Trophoblast cell (in vitro differentiated cells and primary cell): Measurements from ENCODE around the gene EMID1.

Source experiments
- DNase-seq, 2 donors: peaks; one replicate each; pipeline ENCODE4 v3.0.0-alpha.2; 2016
- H2AFZ ChIP-seq: 2 replicates; pipeline ENCODE4 v1.6.1; 2013; ENCODE audit warnings: low read length, moderate library complexity, mild to moderate bottlenecking; ENCODE audit not compliant: insufficient read depth, poor library complexity
- H2AK5ac ChIP-seq: 2 replicates; pipeline ENCODE4 v1.6.1; 2013; ENCODE audit warnings: mild to moderate bottlenecking, low read length
- H2BK120ac ChIP-seq: 2 replicates; pipeline ENCODE4 v1.6.1; 2013; ENCODE audit warnings: low read length, mild to moderate bottlenecking, moderate library complexity; ENCODE audit not compliant: insufficient read depth, poor library complexity
- H2BK12ac ChIP-seq: 2 replicates; pipeline ENCODE4 v1.6.1; 2013; ENCODE audit warnings: mild to moderate bottlenecking, low read length, moderate library complexity
- H2BK5ac ChIP-seq: 2 replicates; pipeline ENCODE4 v1.6.1; 2013; ENCODE audit warnings: low read length, low read depth, moderate library complexity, mild to moderate bottlenecking; ENCODE audit not compliant: poor library complexity
- H3K14ac ChIP-seq: 2 replicates; pipeline ENCODE4 v1.6.1; 2013; ENCODE audit warnings: mild to moderate bottlenecking, low read length
- H3K18ac ChIP-seq: 2 replicates; pipeline ENCODE4 v1.6.1; 2013; ENCODE audit warnings: mild to moderate bottlenecking, low read length
- H3K23ac ChIP-seq: 2 replicates; pipeline ENCODE4 v1.6.1; 2013; ENCODE audit warnings: low read length
- H3K27ac ChIP-seq: 2 replicates; pipeline ENCODE4 v1.5.1; 2013; ENCODE audit warnings: low read depth, mild to moderate bottlenecking, inconsistent platforms, low read length, moderate library complexity
- H3K27me3 ChIP-seq: 2 replicates; pipeline ENCODE4 v1.6.1; 2013; ENCODE audit warnings: inconsistent platforms, mild to moderate bottlenecking, low read length, moderate library complexity; ENCODE audit not compliant: insufficient read depth
- H3K36me3 ChIP-seq, 2 experiments: 1 replicate in 1 of 2; 2 replicates in 1 of 2; pipeline ENCODE4 v1.6.1; 2013; ENCODE audit warnings: low read length in 2 of 2, mild to moderate bottlenecking in 2 of 2, moderate library complexity in 1 of 2; ENCODE audit not compliant: insufficient read depth in 2 of 2, control insufficient read depth in 1 of 2
- H3K4ac ChIP-seq: 2 replicates; pipeline ENCODE4 v1.6.1; 2013; ENCODE audit warnings: low read depth, mild to moderate bottlenecking, low read length, moderate library complexity
- H3K4me1 ChIP-seq, 2 experiments: 1 replicate in 1 of 2; 2 replicates in 1 of 2; pipeline ENCODE4 v1.6.1; 2013; ENCODE audit warnings: low read length in 2 of 2, mild to moderate bottlenecking in 2 of 2, moderate library complexity in 1 of 2; ENCODE audit not compliant: insufficient read depth in 2 of 2, control insufficient read depth in 1 of 2
- H3K4me2 ChIP-seq: 2 replicates; pipeline ENCODE4 v1.6.1; 2013; ENCODE audit warnings: inconsistent platforms, mild to moderate bottlenecking, low read length, moderate library complexity
- H3K4me3 ChIP-seq: 2 replicates; pipeline ENCODE4 v1.5.1; 2013; ENCODE audit warnings: mild to moderate bottlenecking, low read depth, low read length, inconsistent platforms
- H3K79me1 ChIP-seq: one replicate; pipeline ENCODE4 v1.6.1; 2013; ENCODE audit warnings: low read length
- H3K79me2 ChIP-seq: 2 replicates; pipeline ENCODE4 v1.6.1; 2013; ENCODE audit warnings: low read length, mild to moderate bottlenecking; ENCODE audit not compliant: control insufficient read depth, insufficient read depth, poor library complexity
- H3K9ac ChIP-seq: 2 replicates; pipeline ENCODE4 v1.6.1; 2013; ENCODE audit warnings: mild to moderate bottlenecking, low read length
- H3K9me3 ChIP-seq: 2 replicates; pipeline ENCODE4 v1.6.1; 2013; ENCODE audit warnings: low read depth, mild to moderate bottlenecking, control low read depth, inconsistent platforms, low read length; ENCODE audit not compliant: insufficient read depth
- H4K12ac ChIP-seq: 2 replicates; pipeline ENCODE4 v1.6.1; 2013; ENCODE audit warnings: low read depth, mild to moderate bottlenecking, low read length, moderate library complexity
- H4K8ac ChIP-seq: 2 replicates; pipeline ENCODE4 v1.6.1; 2013; ENCODE audit warnings: low read depth, mild to moderate bottlenecking, low read length, moderate library complexity
- H4K91ac ChIP-seq: one replicate; pipeline ENCODE4 v1.6.1; 2013; ENCODE audit warnings: low read depth, mild to moderate bottlenecking, low read length, moderate library complexity
- WGBS: extraction: QIAGEN DNeasy Blood & Tissue Kit; methylation state at CpG from one replicate; pipeline ENCODE4 v1.1.7; 2013; ENCODE audit warnings: missing lambda C conversion rate; ENCODE audit not compliant: insufficient read length, insufficient coverage; ENCODE audit errors: extremely low coverage; 5-methylcytosine and 5-hydroxymethylcytosine counted together

The EMID1 gene

GRCh38 chr22:29258407-29259252 is 52.9 kb downstream of the EMID1 start:
- DNase-seq: no peak
- Histone ChIP-seq H3K79me2 (no peaks in the 10 kb centered on the region), H3K79me1 (no peaks in the 10 kb centered on the region), H4K8ac (no peak overlapping the region), H3K14ac (no peak overlapping the region), H3K36me3 (peaks cover 13 to 20% of the 10 kb centered on the region in 2 experiments), H3K9ac (no peak overlapping the region), H4K91ac (no peak overlapping the region), H4K12ac (no peak overlapping the region), H3K4ac (no peak overlapping the region), H2BK12ac (no peak overlapping the region), H3K23ac (no peak overlapping the region), H2AFZ (no peak overlapping the region), H3K27ac (no peak overlapping the region), H2AK5ac (no peak overlapping the region), H3K4me1 (no peaks in the 10 kb centered on the region), H3K18ac (no peak overlapping the region), H3K4me3 (no peak overlapping the region), H2BK120ac (no peak overlapping the region), H2BK5ac (no peak overlapping the region), H3K27me3 (no peaks in the 10 kb centered on the region), H3K9me3 (no peaks in the 10 kb centered on the region), H3K4me2 (no peak overlapping the region)
- WGBS: no CpG with 5 or more reads among the region's 17 CpGs

- H3K4ac ChIP-seq: no peak overlapping the region
- DNase-seq: no peak
Observed at GRCh38 chr22:29259253-29259899, 53.7 kb downstream of the EMID1 start.

GRCh38 chr22:29260031-29260560 is 54.4 kb downstream of the EMID1 start:
- no peak overlapping the region for H3K4me3 ChIP-seq
- H3K27me3 ChIP-seq: no peaks in the 10 kb centered on the region
- H3K9me3 ChIP-seq: no peaks in the 10 kb centered on the region
- no peak overlapping the region for H3K4ac ChIP-seq
- H2BK120ac ChIP-seq: no peak overlapping the region
- no peak overlapping the region for H4K12ac ChIP-seq
- H3K18ac ChIP-seq: no peak overlapping the region
- H2AFZ ChIP-seq: no peak overlapping the region
- no peaks in the 10 kb centered on the region for H3K79me2 ChIP-seq
- no peak overlapping the region for H2BK5ac ChIP-seq
- no peak overlapping the region for H3K4me2 ChIP-seq
- no peak overlapping the region for H2AK5ac ChIP-seq
- no peak overlapping the region for H2BK12ac ChIP-seq
- no peak for DNase-seq
- no CpG with 5 or more reads among the region's 13 CpGs for WGBS
- no peak overlapping the region for H3K23ac ChIP-seq
- H3K14ac ChIP-seq: no peak overlapping the region
- no peaks in the 10 kb centered on the region for H3K79me1 ChIP-seq
- no peak overlapping the region for H4K91ac ChIP-seq
- peaks cover 21 to 30% of the 10 kb centered on the region in 2 experiments for H3K36me3 ChIP-seq
- H3K9ac ChIP-seq: no peak overlapping the region
- H4K8ac ChIP-seq: no peak overlapping the region
- no peaks in the 10 kb centered on the region for H3K4me1 ChIP-seq
- no peak overlapping the region for H3K27ac ChIP-seq

More at GRCh38 chr22:29259253-29259899, 53.7 kb downstream of the EMID1 start:
- H3K4me3 ChIP-seq: no peak overlapping the region
- H2AFZ ChIP-seq: no peak overlapping the region
- H2BK120ac ChIP-seq: no peak overlapping the region
- H3K27ac ChIP-seq: no peak overlapping the region
- H3K4me1 ChIP-seq: no peaks in the 10 kb centered on the region
- no peak overlapping the region for H3K14ac ChIP-seq
- H2AK5ac ChIP-seq: no peak overlapping the region
- WGBS: no CpG with 5 or more reads among the region's 11 CpGs
- H2BK12ac ChIP-seq: no peak overlapping the region
- no peak overlapping the region for H3K4me2 ChIP-seq
- H4K8ac ChIP-seq: no peak overlapping the region
- no peaks in the 10 kb centered on the region for H3K79me1 ChIP-seq
- H2BK5ac ChIP-seq: no peak overlapping the region
- no peak overlapping the region for H4K12ac ChIP-seq
- H4K91ac ChIP-seq: no peak overlapping the region
- no peaks in the 10 kb centered on the region for H3K79me2 ChIP-seq
- no peak overlapping the region for H3K18ac ChIP-seq
- H3K9me3 ChIP-seq: no peaks in the 10 kb centered on the region
- H3K36me3 ChIP-seq: peaks cover 19 to 28% of the 10 kb centered on the region in 2 experiments
- H3K23ac ChIP-seq: no peak overlapping the region
- no peak overlapping the region for H3K9ac ChIP-seq
- no peaks in the 10 kb centered on the region for H3K27me3 ChIP-seq

GRCh38 chr22:29260601-29261315 is 55.1 kb downstream of the EMID1 start:
- H3K4ac ChIP-seq: no peak overlapping the region
- no peak overlapping the region for H2BK5ac ChIP-seq
- H3K36me3 ChIP-seq: peaks cover 27 to 37% of the 10 kb centered on the region in 2 experiments
- no peak overlapping the region for H3K4me3 ChIP-seq
- no peak overlapping the region for H4K12ac ChIP-seq
- WGBS: no CpG with 5 or more reads among the region's 17 CpGs
- no peak for DNase-seq
- H4K8ac ChIP-seq: no peak overlapping the region
- no peak overlapping the region for H3K23ac ChIP-seq
- no peaks in the 10 kb centered on the region for H3K27me3 ChIP-seq
- no peaks in the 10 kb centered on the region for H3K9me3 ChIP-seq
- no peak overlapping the region for H3K4me2 ChIP-seq
- no peak overlapping the region for H4K91ac ChIP-seq
- no peak overlapping the region for H2BK12ac ChIP-seq
- no peak overlapping the region for H3K14ac ChIP-seq
- no peak overlapping the region for H2BK120ac ChIP-seq
- H3K18ac ChIP-seq: no peak overlapping the region
- H2AFZ ChIP-seq: no peak overlapping the region
- no peaks in the 10 kb centered on the region for H3K79me2 ChIP-seq
- no peak overlapping the region for H3K9ac ChIP-seq
- H2AK5ac ChIP-seq: no peak overlapping the region
- no peaks in the 10 kb centered on the region for H3K79me1 ChIP-seq
- H3K4me1 ChIP-seq: no peaks in the 10 kb centered on the region
- no peak overlapping the region for H3K27ac ChIP-seq
